Effector CD4-positive, alpha-beta T cell (primary cell): ENCODE measurements around the gene THADA.
"Not testable (repeated sequence)": the region's sequence is repeated elsewhere in the genome, so short reads cannot be mapped to it uniquely, and the experiment has no call there.

Source experiments
- DNase-seq: peaks from one replicate; pipeline ENCODE4 v3.0.0-alpha.2; 2020

Gene THADA

DNA sequence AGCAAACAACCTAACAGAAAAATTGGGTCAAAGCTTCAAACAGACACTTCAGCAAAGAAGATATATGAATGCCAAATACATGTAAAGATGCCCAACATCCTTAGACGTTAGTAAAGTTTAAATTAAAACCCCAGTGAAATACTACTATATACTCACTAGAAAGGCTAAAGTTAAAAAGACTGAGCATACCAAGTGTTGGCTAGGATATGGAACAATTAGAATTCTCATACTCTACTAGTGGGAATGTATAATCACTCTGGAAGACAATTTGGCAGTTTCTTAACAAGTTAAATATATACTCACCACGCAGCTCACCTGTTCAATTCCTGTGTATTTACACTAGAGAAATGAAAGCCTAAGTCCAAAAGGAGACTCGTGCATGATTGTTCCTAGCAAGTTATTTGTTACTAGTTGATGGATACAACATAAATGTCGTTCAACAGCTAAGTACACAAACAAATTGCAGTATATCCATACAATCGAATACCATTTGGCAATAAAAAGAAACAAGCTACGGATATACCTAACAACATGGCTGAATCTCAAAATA lies 185.7 kb downstream of the THADA start:
- no peak for DNase-seq

DNA sequence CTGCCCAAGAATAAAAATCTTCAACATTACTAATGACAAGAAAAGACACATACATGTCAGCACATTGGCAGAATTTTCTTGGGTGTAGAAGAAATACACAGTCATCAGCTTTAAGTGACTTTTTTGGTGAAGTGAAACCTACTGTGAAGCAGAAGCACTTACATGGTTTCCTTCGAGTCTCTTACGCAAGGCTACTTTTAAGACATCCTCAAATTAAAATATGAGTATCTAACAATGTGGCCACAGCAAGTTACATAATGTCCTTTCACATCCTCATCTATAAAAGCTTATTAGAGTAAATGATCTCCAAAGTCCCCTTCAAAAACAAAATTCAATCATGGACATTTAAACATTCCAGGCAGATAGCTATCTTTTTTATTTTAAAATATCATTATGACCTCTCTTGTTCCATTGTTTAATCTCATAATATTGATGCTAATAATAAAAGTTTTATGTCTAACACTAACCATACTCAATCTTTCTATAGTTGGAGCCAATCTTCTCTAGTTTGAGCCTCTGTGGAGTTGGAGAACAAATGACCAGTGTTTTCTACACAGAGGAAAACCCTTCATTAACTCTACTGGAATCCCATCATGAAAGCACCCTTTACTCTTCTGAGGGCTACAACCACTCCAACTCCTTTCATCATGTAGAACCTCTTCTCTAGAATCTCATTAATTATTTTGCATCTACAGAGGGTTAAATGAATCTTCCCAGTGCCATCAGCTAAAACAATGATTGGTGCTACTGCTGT lies 187.3 kb downstream of the THADA start:
- no peak for DNase-seq

- no peak for DNase-seq
Observed at GRCh38 chr2:43407935-43408334, 187.9 kb downstream of the THADA start.

DNA sequence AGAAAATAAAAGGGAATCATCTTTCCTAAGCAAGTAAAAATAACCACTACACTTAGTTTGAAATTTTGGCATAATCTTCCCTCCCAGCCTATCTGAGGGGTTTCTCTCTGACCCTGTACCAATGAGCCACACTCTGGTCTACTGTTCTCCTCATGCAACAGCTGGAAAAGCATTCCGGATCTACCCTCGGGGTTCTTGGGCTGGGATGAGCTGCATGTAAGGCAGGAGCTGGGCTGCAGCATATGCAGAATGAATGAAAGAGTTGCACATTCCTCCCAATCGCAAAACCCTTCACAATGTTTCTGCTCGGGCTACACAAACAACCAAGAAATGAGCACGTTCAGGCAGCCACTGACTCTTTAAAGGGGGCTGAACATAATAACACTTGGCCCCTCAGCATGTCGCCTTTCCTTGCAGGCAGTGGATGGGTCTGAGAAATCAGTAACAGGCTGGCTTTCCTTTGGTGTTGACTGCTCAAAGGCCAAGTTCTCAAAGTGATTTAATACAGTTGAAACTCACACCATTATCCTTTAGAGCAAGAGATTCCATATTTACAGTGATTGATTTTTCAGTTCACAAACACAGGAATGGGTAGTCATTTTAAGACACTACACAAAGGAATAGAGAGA lies 189.1 kb downstream of the THADA start:
- DNase-seq = no peak

GRCh38 chr2:43405829-43406228 lies 190.0 kb downstream of the THADA start:
- DNase-seq = no peak

DNA sequence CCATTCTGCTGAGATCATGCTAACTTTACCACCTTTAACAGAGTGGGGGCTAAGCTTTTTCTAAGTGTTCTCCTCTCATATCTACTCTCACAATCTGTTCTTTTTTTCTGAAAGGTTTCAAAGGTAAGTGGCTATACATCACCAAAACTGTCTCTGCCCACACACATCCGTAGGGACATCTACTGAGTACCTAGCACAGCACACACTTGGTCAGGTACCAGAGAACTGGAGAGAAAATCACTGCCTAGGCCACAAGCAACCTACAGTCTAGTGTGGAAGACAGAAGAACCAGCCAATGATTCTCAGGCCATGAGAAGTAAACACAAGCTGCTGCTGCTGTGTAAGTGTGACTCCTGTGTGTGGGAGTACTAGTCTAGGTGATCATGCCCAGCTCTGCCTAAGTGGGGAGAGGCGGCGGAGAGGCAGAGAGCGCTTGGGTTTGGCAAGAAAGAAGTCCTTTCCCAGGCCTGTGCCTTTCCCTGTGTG lies 193.3 kb downstream of the THADA start:
- no peak for DNase-seq

DNA sequence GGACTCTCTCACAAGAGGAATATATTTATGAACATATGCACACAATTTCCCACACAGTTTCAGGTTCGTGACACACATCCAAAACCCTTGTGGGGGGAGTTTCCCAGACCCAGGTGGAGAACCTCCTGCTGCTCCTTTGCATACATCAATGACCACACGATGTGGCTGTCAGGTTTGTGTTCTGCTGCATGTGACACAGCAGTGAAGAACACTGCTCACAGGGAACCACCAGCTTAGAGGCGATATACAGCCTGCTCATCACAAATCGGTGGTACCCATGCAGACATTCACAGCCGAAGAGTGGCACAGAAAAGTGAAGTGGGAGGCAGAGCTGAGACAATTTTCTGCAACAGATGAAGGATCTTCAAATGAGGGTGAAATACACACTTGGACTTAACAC lies 193.8 kb downstream of the THADA start:
- DNase-seq = no peak

DNA sequence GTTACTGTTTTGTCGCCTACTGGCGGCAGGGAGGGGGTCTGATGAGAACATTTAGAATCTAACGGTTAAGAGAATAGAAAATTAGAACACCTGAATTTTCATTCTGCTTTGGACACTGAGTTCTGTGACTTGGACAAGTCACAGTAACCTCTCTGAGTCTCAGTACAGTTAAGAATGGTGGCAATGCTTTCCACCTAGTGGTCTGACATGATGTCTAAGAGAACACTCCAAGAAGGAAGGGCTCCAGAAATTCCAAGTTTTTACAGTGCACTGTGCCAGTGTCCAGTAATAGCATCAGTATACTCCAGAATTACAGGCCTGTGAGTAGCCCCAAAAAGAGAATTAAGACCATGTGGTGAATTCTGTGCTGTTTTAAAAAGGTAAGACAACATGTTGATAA lies 195.3 kb downstream of the THADA start:
- no peak for DNase-seq

DNA sequence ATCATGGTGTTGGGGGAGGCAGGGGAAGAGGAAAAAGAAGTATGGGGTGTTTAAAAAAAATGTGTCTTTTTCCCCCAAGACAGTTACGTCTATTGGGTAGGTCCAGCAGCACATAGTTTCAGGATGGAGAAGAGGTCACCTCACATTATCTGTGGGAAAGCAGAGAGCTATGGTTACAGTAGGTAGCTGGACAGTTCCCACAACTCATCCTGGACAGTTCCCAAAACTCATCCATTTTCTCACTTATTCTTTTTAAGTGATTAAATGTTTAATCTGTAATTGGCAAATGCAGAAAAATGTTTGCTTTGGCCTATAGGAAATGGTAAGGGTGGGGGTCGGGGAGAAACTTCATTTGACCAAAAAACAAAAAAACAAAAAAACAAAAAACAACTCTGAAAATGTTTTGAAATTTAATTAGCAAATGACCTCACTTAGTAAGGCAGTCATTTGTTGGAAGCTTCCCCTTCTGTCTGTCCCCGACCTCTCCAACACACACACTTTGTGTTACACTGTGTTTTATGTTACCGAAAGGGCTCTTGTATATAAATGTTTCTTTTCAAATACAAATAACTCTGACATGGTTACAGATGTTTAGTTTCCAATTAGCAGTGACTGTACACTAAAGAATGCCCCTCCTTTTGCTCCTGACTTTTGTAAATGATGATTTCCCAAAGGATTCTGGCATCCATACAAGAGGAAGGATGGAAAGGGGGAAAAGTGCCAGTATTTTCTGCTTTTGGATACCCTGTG lies 196.1 kb downstream of the THADA start:
- no peak for DNase-seq

- DNase-seq = no peak
Observed at GRCh38 chr2:43399098-43399497, 196.7 kb downstream of the THADA start.

DNA sequence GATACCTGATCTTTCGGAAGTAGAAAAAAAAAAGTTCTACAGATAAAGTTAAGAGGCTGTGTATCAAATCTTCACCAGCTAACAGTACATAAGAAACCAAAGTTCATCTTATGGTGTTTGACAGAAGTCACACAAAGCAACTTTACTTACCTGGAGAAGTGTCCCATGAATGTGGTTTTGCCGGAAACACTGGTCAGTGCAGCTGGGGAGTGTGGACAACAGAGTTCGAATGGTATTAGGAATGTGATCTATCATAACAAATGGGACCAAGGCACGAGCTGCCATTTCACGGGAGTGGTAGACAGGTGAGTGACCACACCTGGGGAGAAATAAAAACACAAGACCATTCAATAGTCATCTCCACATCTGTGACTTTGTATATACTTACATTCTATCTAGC lies 198.0 kb downstream of the THADA start:
- no peak for DNase-seq

DNA sequence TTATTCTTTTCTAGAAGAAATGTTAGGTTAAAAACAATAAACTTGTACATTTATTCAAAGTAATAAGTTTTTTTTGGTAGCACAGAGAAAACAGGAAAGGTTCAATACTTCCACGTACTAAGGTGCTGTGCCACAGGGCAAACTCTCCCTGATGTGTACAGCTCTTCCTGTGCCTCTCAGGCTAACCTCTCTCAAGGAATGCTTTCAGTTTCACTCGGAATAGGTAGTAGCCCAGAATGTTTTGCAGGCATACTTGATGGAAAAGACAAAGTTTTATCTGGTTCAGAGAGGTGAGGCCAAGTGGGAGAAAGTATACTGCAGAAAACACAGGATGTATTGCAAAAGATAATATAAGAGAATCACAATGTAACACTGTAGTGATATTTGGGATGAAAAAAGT lies 198.4 kb downstream of the THADA start:
- no peak for DNase-seq

GRCh38 chr2:43396344-43396743 lies 199.5 kb downstream of the THADA start:
- not testable (repeated sequence) for DNase-seq

GRCh38 chr2:43393918-43394317 lies 201.9 kb downstream of the THADA start:
- DNase-seq = no peak

DNA sequence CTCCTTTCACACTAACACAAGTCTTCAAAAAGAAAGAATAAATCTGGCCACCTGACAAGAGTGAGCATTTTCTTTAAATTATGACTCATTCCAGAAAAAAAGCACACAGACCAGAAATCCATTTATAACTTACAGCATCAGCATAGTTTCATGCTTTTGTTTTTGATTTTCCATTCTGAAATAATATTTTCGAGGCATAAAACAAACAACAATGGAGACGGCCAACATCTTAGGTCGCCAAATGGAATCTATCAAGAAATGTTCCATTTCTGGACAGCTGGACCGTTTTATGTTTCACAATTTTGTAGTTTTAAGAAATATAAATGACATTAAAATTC lies 204.0 kb downstream of the THADA start:
- DNase-seq = no peak

- no peak for DNase-seq
Observed at GRCh38 chr2:43391201-43391877, 204.5 kb downstream of the THADA start.

- DNase-seq = no peak
Observed at GRCh38 chr2:43389581-43390466, 206.0 kb downstream of the THADA start.

DNA sequence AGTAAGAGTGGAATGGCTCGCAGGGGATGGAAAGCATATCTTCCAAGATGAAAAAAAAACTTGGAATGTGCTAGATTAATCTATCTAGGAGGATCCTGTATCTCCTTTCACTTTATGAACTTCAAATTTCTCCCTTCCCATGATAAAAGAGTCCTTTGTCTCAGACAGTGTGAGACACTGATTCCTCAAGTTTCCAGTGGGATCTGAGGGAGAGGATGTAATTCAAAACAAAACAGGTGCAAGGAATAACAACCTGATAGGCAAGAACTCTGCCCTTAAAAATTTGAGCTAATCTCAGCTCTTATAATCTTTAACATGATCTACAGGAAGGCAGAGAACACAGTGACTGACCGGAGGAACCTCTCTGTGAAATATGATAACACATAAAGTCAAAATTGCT lies 207.5 kb downstream of the THADA start:
- DNase-seq = no peak

DNA sequence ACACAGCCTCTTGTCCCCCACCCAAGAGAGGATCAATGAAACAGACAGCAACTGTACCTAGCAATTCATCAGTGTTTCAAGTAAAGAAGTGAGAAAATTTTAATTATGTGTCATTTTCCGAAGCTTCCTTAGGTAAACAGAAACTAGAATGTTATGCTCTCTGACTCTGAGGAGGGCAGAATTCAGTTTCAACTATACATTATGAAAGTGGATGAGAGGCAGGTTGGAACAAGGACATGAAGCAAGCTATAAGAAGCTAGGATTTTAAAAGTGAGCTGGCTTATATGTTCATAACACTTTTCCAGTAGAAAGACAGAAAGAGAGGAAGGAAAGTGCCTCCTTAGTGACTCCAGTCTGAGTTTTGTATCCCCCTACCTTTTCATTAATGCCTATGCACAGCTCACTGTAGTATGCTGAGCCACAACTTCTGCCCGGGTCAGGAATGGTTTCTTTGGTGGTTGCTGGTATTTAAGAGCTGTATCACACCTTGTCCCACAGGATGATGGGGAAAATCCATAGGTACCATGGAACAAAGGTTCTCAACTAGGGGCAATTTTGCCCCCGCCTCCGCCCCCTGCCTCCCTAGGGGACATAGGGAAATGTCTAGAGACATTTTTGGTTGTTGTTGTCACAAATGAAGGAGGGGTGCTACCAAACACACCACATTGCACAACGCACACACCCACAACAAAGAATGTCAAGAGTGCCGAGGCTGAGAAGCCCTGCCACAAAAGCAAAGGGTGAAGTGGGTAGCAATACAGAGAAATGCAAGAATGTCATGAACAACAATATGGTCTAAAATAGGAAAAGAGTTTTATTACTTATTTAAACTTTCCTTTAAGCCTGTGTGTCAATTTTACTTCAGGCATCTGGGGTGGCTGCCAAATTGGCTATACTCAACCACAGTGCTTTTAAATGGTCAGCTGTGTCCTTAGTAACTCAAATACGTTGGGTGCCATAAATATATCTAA lies 208.5 kb downstream of the THADA start:
- no peak for DNase-seq

DNA sequence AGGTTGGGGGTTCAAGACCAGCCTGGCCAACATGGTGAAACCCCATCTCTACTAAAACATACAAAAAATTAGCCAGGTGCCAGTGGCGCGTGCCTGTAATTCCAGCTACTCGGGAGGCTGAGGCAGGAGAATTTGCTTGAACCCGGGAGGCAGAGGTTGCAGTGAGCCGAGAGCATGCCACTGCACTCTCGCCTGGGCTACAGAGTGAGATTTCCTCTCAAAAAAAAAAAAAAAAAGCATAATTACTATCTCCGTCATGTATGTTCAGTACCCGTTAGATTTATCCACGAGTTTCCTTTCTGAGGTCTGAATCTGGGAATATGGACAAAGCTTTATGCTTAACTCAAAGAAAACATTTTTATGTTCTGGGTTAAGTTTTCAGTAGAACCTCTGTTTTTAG lies 209.2 kb downstream of the THADA start:
- DNase-seq = not testable (repeated sequence)

DNA sequence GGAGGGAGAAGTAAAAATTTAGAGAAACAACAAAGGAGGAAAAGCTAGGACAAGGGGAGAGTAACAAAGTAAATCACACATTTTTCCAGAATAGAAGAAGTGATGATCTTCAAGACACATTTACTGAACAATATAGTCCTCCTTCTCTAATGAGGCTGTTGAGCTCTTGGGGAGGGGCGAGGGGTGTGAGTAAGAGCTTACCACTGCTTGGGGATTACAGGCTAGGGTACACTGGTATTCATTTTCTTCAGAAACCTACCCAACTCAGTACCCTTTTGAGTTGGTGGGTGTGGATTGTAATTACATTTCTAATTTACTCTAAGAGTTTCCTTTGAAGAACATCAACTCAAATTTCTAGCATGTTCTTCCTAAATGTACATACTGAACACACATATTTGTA lies 211.7 kb downstream of the THADA start:
- DNase-seq = no peak
